ENCODE measurements around the gene SPECC1. TPM values are rescaled to one million over a fixed set of nuclear protein-coding genes. Genes with fewer than 3 reads are reported as not detected.

Gene SPECC1
- total RNA-seq, 6 experiments from 2014 or later: 19.2 to 33.7 (median 29.4) TPM

DNA sequence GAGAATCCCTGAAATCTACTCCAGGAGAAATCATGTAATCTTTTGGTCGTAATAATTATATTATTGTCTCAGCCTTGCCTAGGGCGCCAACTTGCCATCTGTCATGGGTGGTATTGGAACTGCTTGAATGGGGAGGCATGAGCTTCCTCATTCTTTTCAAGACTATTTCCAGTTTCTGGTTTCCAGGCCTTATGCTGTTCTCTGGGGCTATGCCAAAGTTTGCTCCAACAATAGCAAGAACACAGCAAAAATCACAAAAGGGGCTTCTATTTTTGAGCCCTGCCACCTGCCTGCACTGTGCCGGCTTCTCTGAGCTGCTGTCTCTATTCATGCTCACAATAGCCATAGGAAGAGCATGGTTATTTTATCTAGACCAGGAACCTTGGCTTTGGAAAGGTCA, 111.7 kb downstream of the SPECC1 start:
- TF ChIP-seq, protein P1, sequence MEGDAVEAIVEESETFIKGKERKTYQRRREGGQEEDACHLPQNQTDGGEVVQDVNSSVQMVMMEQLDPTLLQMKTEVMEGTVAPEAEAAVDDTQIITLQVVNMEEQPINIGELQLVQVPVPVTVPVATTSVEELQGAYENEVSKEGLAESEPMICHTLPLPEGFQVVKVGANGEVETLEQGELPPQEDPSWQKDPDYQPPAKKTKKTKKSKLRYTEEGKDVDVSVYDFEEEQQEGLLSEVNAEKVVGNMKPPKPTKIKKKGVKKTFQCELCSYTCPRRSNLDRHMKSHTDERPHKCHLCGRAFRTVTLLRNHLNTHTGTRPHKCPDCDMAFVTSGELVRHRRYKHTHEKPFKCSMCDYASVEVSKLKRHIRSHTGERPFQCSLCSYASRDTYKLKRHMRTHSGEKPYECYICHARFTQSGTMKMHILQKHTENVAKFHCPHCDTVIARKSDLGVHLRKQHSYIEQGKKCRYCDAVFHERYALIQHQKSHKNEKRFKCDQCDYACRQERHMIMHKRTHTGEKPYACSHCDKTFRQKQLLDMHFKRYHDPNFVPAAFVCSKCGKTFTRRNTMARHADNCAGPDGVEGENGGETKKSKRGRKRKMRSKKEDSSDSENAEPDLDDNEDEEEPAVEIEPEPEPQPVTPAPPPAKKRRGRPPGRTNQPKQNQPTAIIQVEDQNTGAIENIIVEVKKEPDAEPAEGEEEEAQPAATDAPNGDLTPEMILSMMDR (IDR thresholded peaks at IDR 0.05): no peak
- H3K9me3 Mint-ChIP-seq: no peaks in the 10 kb centered on the region
- no peak overlapping the region for H3K27ac Mint-ChIP-seq
- H3K4me1 Mint-ChIP-seq (ENCODE audit: low read depth): peaks cover 19% of the 10 kb centered on the region
- H3K4me3 Mint-ChIP-seq: no peak overlapping the region
- no peaks in the 10 kb centered on the region for H3K36me3 Mint-ChIP-seq (ENCODE audit: low read depth)
- no peak for DNase-seq
- H3K27me3 Mint-ChIP-seq (ENCODE audit: insufficient read depth): peaks cover 9% of the 10 kb centered on the region

DNA sequence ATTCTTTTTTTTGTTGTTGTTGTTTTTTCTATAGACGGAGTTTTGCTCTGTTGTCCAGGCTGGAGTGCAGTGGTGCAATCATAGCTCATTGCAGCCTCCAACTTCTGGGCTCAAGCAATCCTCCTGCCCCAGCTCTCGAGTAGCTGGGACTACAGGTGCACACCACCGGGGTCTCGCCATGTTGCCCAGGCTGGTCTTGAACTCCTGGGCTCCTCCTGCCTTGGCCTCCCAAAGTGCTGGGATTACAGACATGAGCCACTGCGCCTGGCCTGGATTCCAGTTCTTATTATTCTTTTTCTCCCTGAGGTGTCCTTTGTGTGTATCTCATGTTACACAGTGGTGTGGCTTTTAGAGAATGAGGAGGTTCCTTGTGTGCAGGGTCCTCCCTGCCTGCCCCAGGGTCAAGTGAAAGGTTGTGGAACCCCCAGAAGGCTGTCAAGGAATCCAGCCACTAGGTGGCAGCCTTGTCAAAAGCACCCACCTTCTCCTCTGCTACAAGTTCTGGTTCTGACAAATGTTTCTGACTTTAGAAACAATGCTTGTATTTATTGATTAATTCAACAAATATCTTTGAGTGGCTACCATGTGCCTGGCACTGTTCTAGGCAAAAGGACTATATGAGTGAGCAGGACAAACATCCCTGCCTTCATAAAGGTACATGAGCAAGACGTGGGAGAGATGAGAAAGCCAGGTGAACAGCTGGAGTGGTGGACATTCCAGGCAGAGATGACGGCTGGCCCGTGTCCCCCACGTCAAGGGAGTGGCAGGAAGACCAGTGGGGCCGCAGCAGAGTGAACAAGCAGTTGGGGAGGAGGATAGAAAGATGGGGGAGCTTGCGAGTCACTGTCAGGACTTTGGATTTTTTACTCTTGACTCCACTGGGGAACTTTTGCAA, 112.4 kb downstream of the SPECC1 start:
- Mint-ChIP-seq H3K9me3 (no peaks in the 10 kb centered on the region), H3K36me3 (ENCODE audit: low read depth) (no peaks in the 10 kb centered on the region), H3K4me1 (ENCODE audit: low read depth) (peaks cover 18% of the 10 kb centered on the region), H3K4me3 (peak overlapping the region; percentile 48), H3K27me3 (ENCODE audit: insufficient read depth) (peaks cover 9% of the 10 kb centered on the region), H3K27ac (peak overlapping the region; percentile 12; the same call in 1 of the 2 replicates)
- TF ChIP-seq, protein P1 (IDR thresholded peaks at IDR 0.05): peak; percentile 98
- peak; percentile 35 for DNase-seq

DNA sequence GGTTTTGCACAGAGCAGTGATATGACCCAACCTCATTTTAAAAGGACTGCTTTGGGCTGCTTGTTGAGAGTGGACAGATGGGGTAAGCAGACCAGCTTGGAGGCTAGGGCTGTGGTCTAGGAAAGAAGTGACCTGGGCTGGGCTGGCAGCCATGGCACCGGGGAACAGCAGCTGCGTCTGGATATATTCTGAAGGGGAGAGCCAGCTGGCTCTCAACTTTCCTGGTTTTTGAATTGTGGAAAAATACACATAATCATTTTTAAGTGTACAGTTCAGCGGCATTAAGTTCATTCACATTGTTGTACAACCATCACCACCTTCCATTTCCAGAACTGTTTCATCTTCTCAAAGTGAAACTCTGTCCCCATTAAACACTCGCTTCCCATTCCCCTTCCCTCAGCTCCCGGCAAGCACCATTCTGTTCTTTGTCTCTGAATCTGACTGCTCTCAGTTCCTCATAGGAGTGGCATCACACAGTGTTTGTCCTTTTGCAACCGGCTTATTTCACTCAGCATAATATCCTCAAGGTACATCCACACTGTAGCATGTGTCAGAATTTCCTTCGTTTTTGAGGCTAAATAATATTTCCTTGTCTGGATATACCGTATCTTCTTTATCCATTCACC, 113.2 kb downstream of the SPECC1 start:
- Mint-ChIP-seq H3K27me3 (ENCODE audit: insufficient read depth) (peaks cover 9% of the 10 kb centered on the region), H3K9me3 (no peaks in the 10 kb centered on the region), H3K36me3 (ENCODE audit: low read depth) (no peaks in the 10 kb centered on the region), H3K4me1 (ENCODE audit: low read depth) (peaks cover 17% of the 10 kb centered on the region), H3K4me3 (peak overlapping the region; percentile 48; the same call in 1 of the 2 replicates), H3K27ac (no peak overlapping the region)
- TF ChIP-seq, protein P1 (IDR thresholded peaks at IDR 0.05): no peak
- DNase-seq: no peak

DNA sequence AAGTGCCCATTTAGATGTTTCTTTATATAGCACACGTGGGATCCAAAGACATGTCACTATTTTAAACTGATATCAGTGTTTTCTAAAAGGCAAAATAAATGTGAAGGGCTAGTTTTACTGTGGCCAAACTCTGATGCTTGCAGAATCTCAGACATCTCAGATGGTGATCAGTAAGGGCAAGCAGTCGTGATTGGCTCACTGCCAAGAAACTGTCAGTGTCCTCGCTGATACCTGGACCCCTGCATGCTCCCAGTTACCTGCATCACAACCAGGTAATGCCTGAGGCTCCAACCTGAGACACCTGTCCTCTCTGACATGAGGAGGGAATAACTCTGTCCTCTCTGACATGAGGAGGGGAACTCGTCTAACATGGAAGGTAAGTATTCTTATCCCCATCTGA, 114.0 kb downstream of the SPECC1 start:
- no peaks in the 10 kb centered on the region for H3K36me3 Mint-ChIP-seq (ENCODE audit: low read depth)
- H3K27me3 Mint-ChIP-seq (ENCODE audit: insufficient read depth): peaks cover 9% of the 10 kb centered on the region
- DNase-seq: no peak
- no peak overlapping the region for H3K4me3 Mint-ChIP-seq
- TF ChIP-seq, protein P1 (IDR thresholded peaks at IDR 0.05): no peak
- peaks cover 26% of the 10 kb centered on the region for H3K4me1 Mint-ChIP-seq (ENCODE audit: low read depth)
- H3K9me3 Mint-ChIP-seq: no peaks in the 10 kb centered on the region
- H3K27ac Mint-ChIP-seq: no peak overlapping the region

DNA sequence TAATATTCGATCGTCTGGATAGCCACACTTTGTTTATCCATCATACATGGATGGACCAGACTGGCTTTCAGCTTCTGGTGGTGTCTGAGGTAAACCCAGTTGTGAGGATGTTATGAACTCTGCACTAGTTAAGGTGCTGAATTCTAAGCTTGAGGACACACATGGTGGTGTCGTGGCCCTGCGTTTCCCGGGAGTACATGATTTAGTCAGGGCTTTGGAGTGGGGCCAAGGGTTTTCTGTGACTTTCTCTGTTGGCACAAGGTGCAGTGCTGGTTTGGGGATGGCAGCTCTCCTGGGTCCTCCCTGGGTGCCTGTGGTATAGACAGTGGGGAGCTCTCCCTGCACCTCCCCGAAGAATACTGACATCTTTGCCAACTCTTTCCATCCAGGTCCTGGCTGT, 116.6 kb downstream of the SPECC1 start:
- TF ChIP-seq, protein P1 (IDR thresholded peaks at IDR 0.05): no peak
- Mint-ChIP-seq H3K27ac (no peak overlapping the region), H3K9me3 (no peaks in the 10 kb centered on the region), H3K36me3 (ENCODE audit: low read depth) (no peaks in the 10 kb centered on the region), H3K27me3 (ENCODE audit: insufficient read depth) (peaks cover 4% of the 10 kb centered on the region), H3K4me3 (no peak overlapping the region), H3K4me1 (ENCODE audit: low read depth) (peaks cover 29% of the 10 kb centered on the region)
- DNase-seq: no peak
